OCI-LY7 (cell line): ENCODE results near the gene PPM1L. TPM values are rescaled to one million over a fixed set of nuclear protein-coding genes. Genes with fewer than 3 reads are reported as not detected.

Experiments used
- BruUV-seq: library from RNA; stranded (reverse); fragments of 400-500 nt; replicated peaks from 2 replicates; lab custom pipeline; 2021; lab: Mats Ljungman, UMichigan
- CTCF ChIA-PET: fragments of 300-600 bp; sonication (Branson Sonifier 250); formaldehyde crosslinking; loops from one replicate; lab custom pipeline; 2022; ENCODE audit warnings: antibody characterized with exemption; ENCODE audit not compliant: unreplicated experiment; lab: Charles Lee
- POLR2A ChIA-PET: fragments of 300-600 bp; sonication (Branson Sonifier 250); formaldehyde crosslinking; loops from one replicate; lab custom pipeline; 2022; ENCODE audit warnings: antibody characterized with exemption; lab: Charles Lee
- DNase-seq: peaks from one replicate; pipeline ENCODE4 v3.0.0-alpha.2; 2015; ENCODE audit warnings: low spot score
- H2AFZ ChIP-seq: fragments of 200-600 bp; sonication (generic), shearing (Covaris generic); 2 replicates; pipeline ENCODE4 v1.6.1; 2014; ENCODE audit warnings: mild to moderate bottlenecking, antibody characterized with exemption, low read length, moderate library complexity
- H3K27ac ChIP-seq: fragments of 200-600 bp; sonication (generic); 2 replicates; pipeline ENCODE4 v1.5.1; 2014; ENCODE audit warnings: mixed run types, low read depth, mild to moderate bottlenecking, moderate library complexity, low read length, inconsistent platforms; ENCODE audit not compliant: poor library complexity, severe bottlenecking
- H3K36me3 ChIP-seq: fragments of 200-600 bp; sonication (generic); 2 replicates; pipeline ENCODE4 v1.6.1; 2014; ENCODE audit warnings: mild to moderate bottlenecking, antibody characterized with exemption, low read length, moderate library complexity, mixed read lengths; ENCODE audit not compliant: insufficient read depth
- H3K4me1 ChIP-seq: fragments of 200-600 bp; sonication (generic); 2 replicates; pipeline ENCODE4 v1.5.1; 2014; ENCODE audit warnings: mild to moderate bottlenecking, low read length; ENCODE audit not compliant: insufficient read depth, poor library complexity, severe bottlenecking
- H3K4me2 ChIP-seq: fragments of 200-600 bp; sonication (generic); 2 replicates; pipeline ENCODE4 v1.6.1; 2014; ENCODE audit warnings: mild to moderate bottlenecking, low read length
- H3K4me3 ChIP-seq: fragments of 200-600 bp; sonication (generic); 2 replicates; pipeline ENCODE4 v1.5.1; 2014; ENCODE audit warnings: mild to moderate bottlenecking, low read depth, low read length; ENCODE audit not compliant: poor library complexity, severe bottlenecking
- H3K79me2 ChIP-seq: fragments of 200-600 bp; sonication (generic); 2 replicates; pipeline ENCODE4 v1.6.1; 2016; ENCODE audit warnings: low read depth, mild to moderate bottlenecking, low read length, moderate library complexity, mixed read lengths; ENCODE audit not compliant: insufficient read depth
- H3K9me2 ChIP-seq: fragments of 200-600 bp; sonication (generic); 2 replicates; pipeline ENCODE4 v1.6.1; 2016; ENCODE audit warnings: mild to moderate bottlenecking, low read length, mixed read lengths; ENCODE audit not compliant: insufficient read depth
- H3K9me3 ChIP-seq: fragments of 200-600 bp; sonication (generic); 2 replicates; pipeline ENCODE4 v1.6.1; 2014; ENCODE audit warnings: mild to moderate bottlenecking, mixed run types, low read length, mixed read lengths
- H4K20me1 ChIP-seq: fragments of 200-600 bp; sonication (generic); 2 replicates; pipeline ENCODE4 v1.6.1; 2014; ENCODE audit warnings: mild to moderate bottlenecking, antibody characterized with exemption, low read length, moderate library complexity, mixed read lengths; ENCODE audit not compliant: insufficient read depth
- CTCF ChIP-seq: fragments of 200-600 bp; sonication (generic); conservative IDR thresholded peaks from 2 replicates; pipeline ENCODE4 v1.5.1; 2014; ENCODE audit warnings: mild to moderate bottlenecking, antibody characterized with exemption, low read length, moderate library complexity, mixed read lengths
- EZH2phosphoT487 ChIP-seq: fragments of 200-600 bp; sonication (generic); IDR thresholded peaks from 2 replicates; pipeline ENCODE4 v1.6.1; 2018; ENCODE audit warnings: low read depth, borderline replicate concordance, mild to moderate bottlenecking, mixed run types, antibody characterized with exemption, low read length, moderate library complexity, mixed read lengths
- intact Hi-C: fragments of 100-400 bp; cut with micrococcal nuclease; formaldehyde crosslinking; loops from one replicate; pipeline ENCODE4 v1.10.0; 2022; ENCODE audit not compliant: unreplicated experiment
- total RNA-seq, 2 experiments: library from RNA; depleted of rRNA in 1 of 2; stranded (reverse); fragments of >200 nt in 1 of 2; shearing (Covaris generic) in 1 of 2; gene quantifications; 2 replicates each; pipeline ENCODE4 v1.2.3, GENCODE V29; 2014 to 2022

Gene PPM1L
- total RNA-seq, 2 experiments from 2014 or later, result 10.3 to 14.7 TPM

- no peaks in the 10 kb centered on the region for H3K4me1 ChIP-seq
- DNase-seq, result no peak
- H4K20me1 ChIP-seq, result no peaks in the 10 kb centered on the region
- intact Hi-C loops, result no loop called here
- ChIA-PET CTCF (no interaction called here), POLR2A (no interaction called here)
- no TSS peak for BruUV-seq
- H3K9me3 ChIP-seq, result no peaks in the 10 kb centered on the region
- H3K36me3 ChIP-seq, result no peaks in the 10 kb centered on the region
- no peak overlapping the region for H3K4me2 ChIP-seq
- H2AFZ ChIP-seq, result no peak overlapping the region
- H3K9me2 ChIP-seq, result no peaks in the 10 kb centered on the region
- H3K4me3 ChIP-seq, result no peak overlapping the region
- no peak overlapping the region for H3K27ac ChIP-seq
- TF ChIP-seq CTCF (no peak), EZH2phosphoT487 (no peak)
- H3K79me2 ChIP-seq, result no peaks in the 10 kb centered on the region
Measured at GRCh38 chr3:160746976-160747375, 9.1 kb upstream of the PPM1L start.

GRCh38 chr3:160747422-160747821 is 8.6 kb upstream of the PPM1L start:
- TF ChIP-seq CTCF, result no peak
- no peak for TF ChIP-seq EZH2phosphoT487
- no peak overlapping the region for H3K27ac ChIP-seq
- intact Hi-C loops, result no loop called here
- no peak overlapping the region for H2AFZ ChIP-seq
- H3K9me3 ChIP-seq, result no peaks in the 10 kb centered on the region
- no peaks in the 10 kb centered on the region for H3K4me1 ChIP-seq
- POLR2A ChIA-PET, result no interaction called here
- no peaks in the 10 kb centered on the region for H3K36me3 ChIP-seq
- DNase-seq, result no peak
- H3K4me3 ChIP-seq, result no peak overlapping the region
- no TSS peak for BruUV-seq
- CTCF ChIA-PET, result no interaction called here
- H4K20me1 ChIP-seq, result no peaks in the 10 kb centered on the region
- no peaks in the 10 kb centered on the region for H3K79me2 ChIP-seq
- no peaks in the 10 kb centered on the region for H3K9me2 ChIP-seq
- no peak overlapping the region for H3K4me2 ChIP-seq

GRCh38 chr3:160748231-160748630 is 7.8 kb upstream of the PPM1L start:
- Histone ChIP-seq H3K4me3 (no peak overlapping the region), H3K4me1 (no peaks in the 10 kb centered on the region), H2AFZ (no peak overlapping the region), H3K79me2 (no peaks in the 10 kb centered on the region), H4K20me1 (no peaks in the 10 kb centered on the region), H3K9me3 (no peaks in the 10 kb centered on the region), H3K27ac (no peak overlapping the region), H3K9me2 (no peaks in the 10 kb centered on the region), H3K4me2 (no peak overlapping the region), H3K36me3 (no peaks in the 10 kb centered on the region)
- CTCF ChIA-PET, result no interaction called here
- no peak for DNase-seq
- no peak for TF ChIP-seq CTCF
- TF ChIP-seq EZH2phosphoT487, result no peak
- BruUV-seq, result no TSS peak
- intact Hi-C loops, result no loop called here
- POLR2A ChIA-PET, result interaction anchor here (0.6 kb wide), 1 partner anchor 23 kb away, joined by 3 read pairs; no protein-coding TSS in a partner anchor
